Choroid plexus epithelial cell (primary cell): ENCODE measurements around the gene CDK5RAP1.

Experiments used
- DNase-seq: peaks from one replicate; pipeline ENCODE4 v3.0.0-alpha.2; 2010; ENCODE audit warnings: low read depth
- H3K4me3 ChIP-seq: 2 replicates; pipeline ENCODE4 v1.5.1; 2011; ENCODE audit warnings: low read depth, mild to moderate bottlenecking, control low read depth, low read length, moderate library complexity
- CTCF ChIP-seq: conservative IDR thresholded peaks from 2 replicates; pipeline ENCODE4 v1.5.1; 2011; ENCODE audit warnings: low read depth, mild to moderate bottlenecking, control low read depth, inconsistent platforms, low read length, moderate library complexity

CDK5RAP1 gene

GRCh38 chr20:33352258-33353012, 48.9 kb downstream of the CDK5RAP1 start:
- no peak for TF ChIP-seq CTCF
- no peak for DNase-seq
- H3K4me3 ChIP-seq = no peak overlapping the region

- H3K4me3 ChIP-seq = no peak overlapping the region
- TF ChIP-seq CTCF = no peak
- no peak for DNase-seq
Measured at GRCh38 chr20:33351696-33352095, 49.6 kb downstream of the CDK5RAP1 start.

- DNase-seq = no peak
- no peak overlapping the region for H3K4me3 ChIP-seq
- TF ChIP-seq CTCF = no peak
Measured at GRCh38 chr20:33349493-33349892, 51.8 kb downstream of the CDK5RAP1 start.

- H3K4me3 ChIP-seq = no peak overlapping the region
- TF ChIP-seq CTCF = no peak
- no peak for DNase-seq
Measured at GRCh38 chr20:33348136-33348937, 53.0 kb downstream of the CDK5RAP1 start.

GRCh38 chr20:33345342-33345741, 56.0 kb downstream of the CDK5RAP1 start:
- no peak overlapping the region for H3K4me3 ChIP-seq
- no peak for DNase-seq
- no peak for TF ChIP-seq CTCF

GRCh38 chr20:33343521-33343920, 57.8 kb downstream of the CDK5RAP1 start:
- TF ChIP-seq CTCF = no peak
- DNase-seq = no peak
- no peak overlapping the region for H3K4me3 ChIP-seq
